Measurements from ENCODE around the gene ACE2.
A peak's percentile ranks its signal among the peaks of the same experiment; 100 is the strongest.

DNA sequence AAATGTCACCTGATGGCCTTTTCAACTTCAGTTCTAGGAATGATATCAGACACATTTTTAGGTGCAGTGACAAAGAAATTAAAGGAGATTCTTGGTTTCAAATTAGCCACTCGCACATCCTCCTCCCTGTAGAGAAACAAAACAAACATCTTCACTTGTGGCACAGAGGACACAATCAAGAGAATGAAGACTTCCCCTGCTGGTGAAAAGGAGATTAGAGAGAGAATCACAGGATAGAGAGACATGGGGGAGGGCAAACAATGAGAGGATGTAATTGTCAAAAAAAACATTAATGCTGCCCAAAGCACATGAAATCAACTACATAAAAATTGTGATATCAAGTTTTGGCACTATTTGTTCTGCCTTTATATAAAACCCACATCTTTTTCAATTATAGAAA lies 34.5 kb downstream of the ACE2 start:
- TF ChIP-seq, protein P1, sequence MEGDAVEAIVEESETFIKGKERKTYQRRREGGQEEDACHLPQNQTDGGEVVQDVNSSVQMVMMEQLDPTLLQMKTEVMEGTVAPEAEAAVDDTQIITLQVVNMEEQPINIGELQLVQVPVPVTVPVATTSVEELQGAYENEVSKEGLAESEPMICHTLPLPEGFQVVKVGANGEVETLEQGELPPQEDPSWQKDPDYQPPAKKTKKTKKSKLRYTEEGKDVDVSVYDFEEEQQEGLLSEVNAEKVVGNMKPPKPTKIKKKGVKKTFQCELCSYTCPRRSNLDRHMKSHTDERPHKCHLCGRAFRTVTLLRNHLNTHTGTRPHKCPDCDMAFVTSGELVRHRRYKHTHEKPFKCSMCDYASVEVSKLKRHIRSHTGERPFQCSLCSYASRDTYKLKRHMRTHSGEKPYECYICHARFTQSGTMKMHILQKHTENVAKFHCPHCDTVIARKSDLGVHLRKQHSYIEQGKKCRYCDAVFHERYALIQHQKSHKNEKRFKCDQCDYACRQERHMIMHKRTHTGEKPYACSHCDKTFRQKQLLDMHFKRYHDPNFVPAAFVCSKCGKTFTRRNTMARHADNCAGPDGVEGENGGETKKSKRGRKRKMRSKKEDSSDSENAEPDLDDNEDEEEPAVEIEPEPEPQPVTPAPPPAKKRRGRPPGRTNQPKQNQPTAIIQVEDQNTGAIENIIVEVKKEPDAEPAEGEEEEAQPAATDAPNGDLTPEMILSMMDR (optimal IDR thresholded peaks at IDR 0.05 in 1 of 3, IDR thresholded peaks at IDR 0.05 in 1 of 3, conservative IDR thresholded peaks at IDR 0.05 in 1 of 3; ENCODE audit: extremely low read depth in 1 of 3, insufficient read depth in 2 of 3, low read length in 3 of 3): peak in 1 of 3 experiments; percentile 12
- no peak for TF ChIP-seq EZH2 (IDR thresholded peaks at IDR 0.05; ENCODE audit: low read length)
